ENCODE results near the gene NAAA. TPM values are rescaled to one million over a fixed set of nuclear protein-coding genes. Genes with fewer than 3 reads are reported as not detected.
"Not testable (repeated sequence)": the region's sequence is repeated elsewhere in the genome, so short reads cannot be mapped to it uniquely, and the experiment has no call there.

NAAA gene
- total and polyA plus RNA-seq, 11 donors: 6.0 to 67.0 (median 15.4) TPM

DNA sequence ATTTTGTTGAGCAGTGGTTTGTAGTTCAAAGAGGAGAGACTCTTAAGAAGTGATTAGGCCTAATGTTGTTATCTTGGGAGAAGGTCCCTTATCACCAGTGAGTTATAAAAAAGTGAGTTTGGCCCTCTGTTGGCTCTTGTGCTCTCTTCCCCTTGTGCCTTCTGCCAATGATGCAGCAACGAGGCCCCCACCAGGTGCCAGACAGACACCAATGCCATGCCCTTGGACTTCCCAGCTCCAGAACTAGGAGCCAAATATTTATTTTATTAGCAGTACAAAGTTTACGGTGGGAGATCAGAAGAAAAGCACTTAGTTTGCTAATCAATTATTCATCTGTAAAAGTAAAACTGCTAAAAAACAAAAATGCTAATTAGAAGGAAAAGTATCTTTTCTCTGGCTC is 22.7 kb upstream of the NAAA start:
- intact Hi-C loops (cut with DNase I): no loop called here
- WGBS, 4 donors: 48 to 50% (median 48%) methylated on average over 2 of the region's 2 CpGs
- Histone ChIP-seq H3K36me3 (peaks cover 5 to 99% (median 95%) of the 10 kb centered on the region in 9 donors), H3K9me3 (peaks cover 0 to 18% (median 0%) of the 10 kb centered on the region in 12 donors), H3K4me1 (no peaks in the 10 kb centered on the region), H3K27ac (no peak overlapping the region), H3K4me3 (no peak overlapping the region), H3K27me3 (no peaks in the 10 kb centered on the region)
- DNase-seq (no peak), ATAC-seq (no peak)
- TF ChIP-seq, protein P1, sequence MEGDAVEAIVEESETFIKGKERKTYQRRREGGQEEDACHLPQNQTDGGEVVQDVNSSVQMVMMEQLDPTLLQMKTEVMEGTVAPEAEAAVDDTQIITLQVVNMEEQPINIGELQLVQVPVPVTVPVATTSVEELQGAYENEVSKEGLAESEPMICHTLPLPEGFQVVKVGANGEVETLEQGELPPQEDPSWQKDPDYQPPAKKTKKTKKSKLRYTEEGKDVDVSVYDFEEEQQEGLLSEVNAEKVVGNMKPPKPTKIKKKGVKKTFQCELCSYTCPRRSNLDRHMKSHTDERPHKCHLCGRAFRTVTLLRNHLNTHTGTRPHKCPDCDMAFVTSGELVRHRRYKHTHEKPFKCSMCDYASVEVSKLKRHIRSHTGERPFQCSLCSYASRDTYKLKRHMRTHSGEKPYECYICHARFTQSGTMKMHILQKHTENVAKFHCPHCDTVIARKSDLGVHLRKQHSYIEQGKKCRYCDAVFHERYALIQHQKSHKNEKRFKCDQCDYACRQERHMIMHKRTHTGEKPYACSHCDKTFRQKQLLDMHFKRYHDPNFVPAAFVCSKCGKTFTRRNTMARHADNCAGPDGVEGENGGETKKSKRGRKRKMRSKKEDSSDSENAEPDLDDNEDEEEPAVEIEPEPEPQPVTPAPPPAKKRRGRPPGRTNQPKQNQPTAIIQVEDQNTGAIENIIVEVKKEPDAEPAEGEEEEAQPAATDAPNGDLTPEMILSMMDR (IDR thresholded peaks at IDR 0.05): no peak
- no peak for TF ChIP-seq POLR2A (IDR thresholded peaks at IDR 0.05)

DNA sequence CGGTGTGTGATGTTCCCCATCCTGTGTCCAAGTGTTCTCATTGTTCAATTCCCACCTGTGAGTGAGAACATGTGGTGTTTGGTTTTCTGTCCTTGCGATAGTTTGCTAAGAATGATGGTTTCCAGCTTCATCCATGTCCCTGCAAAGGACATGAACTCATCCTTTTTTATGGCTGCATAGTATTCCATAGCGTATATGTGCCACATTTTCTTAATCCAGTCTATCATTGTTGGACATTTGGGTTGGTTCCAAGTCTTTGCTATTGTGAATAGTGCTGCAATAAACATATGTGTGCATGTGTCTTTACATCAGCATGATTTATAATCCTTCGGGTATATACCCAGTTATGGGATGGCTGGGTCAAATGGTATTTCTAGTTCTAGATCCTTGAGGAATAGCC is 21.3 kb upstream of the NAAA start:
- Histone ChIP-seq H3K36me3 (peaks cover 5 to 99% (median 95%) of the 10 kb centered on the region in 9 donors), H3K9me3 (peaks cover 0 to 18% (median 0%) of the 10 kb centered on the region in 12 donors)
- DNase-seq; H3K27ac ChIP-seq; H3K4me1 ChIP-seq; H3K27me3 ChIP-seq; intact Hi-C loops (cut with DNase I); H3K4me3 ChIP-seq; ATAC-seq: not testable (repeated sequence)
- WGBS, 4 donors: 87 to 98% (median 93%) methylated on average over 3 to 4 of the region's 4 CpGs

DNA sequence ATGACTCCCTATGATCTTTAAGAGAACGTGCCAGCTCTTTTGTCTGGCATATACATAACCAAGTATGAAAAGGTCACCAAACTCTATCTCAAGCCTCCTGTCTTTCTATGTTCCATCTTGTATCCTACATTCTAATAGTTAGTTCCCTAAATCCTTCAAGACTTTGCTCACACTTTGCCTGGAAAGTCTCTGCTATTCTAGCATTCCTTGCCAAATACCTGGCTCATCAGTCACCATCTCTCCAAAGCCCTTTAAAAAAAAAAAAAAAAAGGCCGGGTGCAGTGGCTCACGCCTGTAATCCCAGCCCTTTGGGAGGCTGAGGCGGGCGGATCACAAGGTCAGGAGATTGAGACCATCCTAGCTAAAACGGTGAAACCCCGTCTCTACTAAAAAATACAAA is 17.7 kb upstream of the NAAA start:
- H3K27ac ChIP-seq; H3K27me3 ChIP-seq; ATAC-seq; H3K4me3 ChIP-seq; DNase-seq; H3K4me1 ChIP-seq; intact Hi-C loops (cut with DNase I): not testable (repeated sequence)
- peaks cover 1 to 100% (median 97%) of the 10 kb centered on the region in 9 donors for H3K36me3 ChIP-seq
- WGBS, 4 donors: 95 to 99% (median 95%) methylated on average over 7 of the region's 7 CpGs
- peaks cover 0 to 16% (median 0%) of the 10 kb centered on the region in 12 donors for H3K9me3 ChIP-seq

DNA sequence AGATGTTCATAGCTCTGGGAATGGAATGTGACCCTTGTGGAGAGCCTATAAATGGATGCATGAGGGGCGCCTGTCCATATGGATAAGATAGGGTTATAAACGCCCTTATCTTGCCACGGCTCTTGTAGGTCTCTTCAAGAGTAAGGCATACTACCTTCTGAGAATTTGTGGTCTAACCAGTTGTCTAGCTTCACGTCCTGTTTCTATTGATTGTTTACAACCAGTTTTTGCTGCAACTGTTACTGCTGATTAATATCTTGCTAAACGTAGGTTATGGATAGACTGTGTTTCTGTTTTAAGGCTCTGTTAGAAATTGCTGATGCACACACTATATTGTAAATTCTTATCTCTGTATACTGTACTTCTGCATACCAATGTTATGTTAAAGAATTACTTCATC is 14.0 kb upstream of the NAAA start:
- H3K4me3 ChIP-seq; H3K4me1 ChIP-seq; intact Hi-C loops (cut with DNase I); H3K27me3 ChIP-seq; DNase-seq; ATAC-seq; H3K9me3 ChIP-seq; H3K27ac ChIP-seq: not testable (repeated sequence)
- 59 to 78% (median 72%) methylated on average over 5 of the region's 5 CpGs for WGBS, 4 donors
- peaks cover 0 to 100% (median 94%) of the 10 kb centered on the region in 9 donors for H3K36me3 ChIP-seq

DNA sequence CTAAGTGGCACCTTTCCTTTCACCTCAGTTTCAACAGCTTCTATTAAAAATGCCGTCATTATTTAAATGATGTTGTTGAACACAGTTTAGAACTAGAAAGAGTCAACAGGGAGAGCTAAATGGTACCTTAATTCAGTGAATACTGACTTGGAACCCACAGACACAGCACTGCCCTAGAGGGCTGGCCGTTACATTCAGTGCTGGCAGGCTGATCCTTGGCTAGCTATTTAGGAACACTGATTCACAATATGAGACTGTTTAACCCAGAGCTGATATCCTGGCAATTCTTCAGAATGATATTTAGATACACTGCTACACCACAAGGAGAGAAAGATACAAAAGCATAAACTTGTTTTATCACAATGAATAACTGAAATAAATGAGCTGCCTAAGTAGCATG is 12.7 kb upstream of the NAAA start:
- no peaks in the 10 kb centered on the region for H3K27me3 ChIP-seq

More for the DNA sequence above, 12.7 kb upstream of the NAAA start:
- WGBS, 4 donors: 49 to 76% (median 71%) methylated on average over 2 of the region's 2 CpGs
- intact Hi-C loops (cut with DNase I): no loop called here
- Histone ChIP-seq H3K4me3 (no peak overlapping the region), H3K27ac (peak overlapping the region in 4 of 12 donors; percentile 10 to 22 (median 18)), H3K9me3 (no peaks in the 10 kb centered on the region), H3K4me1 (peaks cover 0 to 4% (median 0%) of the 10 kb centered on the region in 12 donors), H3K36me3 (peaks cover 0 to 100% (median 93%) of the 10 kb centered on the region in 9 donors)
- ATAC-seq (peak in 3 of 4 donors; percentile 80 to 91 (median 89)), DNase-seq (no peak)
- TF ChIP-seq, protein P1 (IDR thresholded peaks at IDR 0.05): no peak
- no peak for TF ChIP-seq POLR2A (IDR thresholded peaks at IDR 0.05)
